ENCODE data around the gene LRRC4C.

Gene LRRC4C

DNA sequence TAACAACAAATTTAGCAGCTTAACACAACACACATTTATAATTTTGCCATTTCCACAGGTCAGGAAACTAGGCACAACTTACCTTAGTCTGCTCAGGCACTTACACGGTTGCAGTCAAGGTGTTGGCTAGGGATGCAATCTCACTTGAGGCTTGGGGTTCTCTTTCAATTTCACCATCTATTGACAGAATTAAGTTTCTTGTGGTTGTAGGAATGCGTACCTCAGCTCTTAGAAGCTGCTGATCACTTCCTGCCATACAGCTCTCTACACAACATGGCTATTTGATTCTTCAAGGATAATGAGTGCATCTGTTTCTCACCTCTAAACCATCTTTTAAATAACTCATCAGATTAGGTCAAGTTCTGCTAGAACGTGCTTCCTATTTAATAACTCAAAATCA is 968.1 kb downstream of the LRRC4C start:
- no peak for DNase-seq (ENCODE audit: low read depth in 2 of 2)

DNA sequence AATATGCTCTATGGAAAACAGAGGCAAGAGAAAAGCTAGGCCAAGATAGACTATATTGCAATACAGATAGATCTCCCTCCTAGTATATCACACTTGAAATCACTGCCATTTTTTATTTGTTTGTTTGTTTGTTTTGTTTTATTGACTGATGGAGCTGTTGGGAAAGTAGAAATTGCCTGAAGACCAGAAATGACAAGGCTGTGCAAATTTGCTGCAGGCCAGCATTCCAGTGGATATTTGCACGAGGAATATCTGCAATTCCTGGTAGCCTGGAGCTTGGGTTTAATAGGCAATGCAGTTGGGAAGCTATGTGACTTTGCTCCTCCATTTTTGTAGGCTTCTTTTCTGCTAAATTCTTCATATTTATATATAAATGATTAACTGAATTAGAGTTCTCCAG is 991.7 kb downstream of the LRRC4C start:
- DNase-seq (ENCODE audit: low read depth in 2 of 2): no peak

DNA sequence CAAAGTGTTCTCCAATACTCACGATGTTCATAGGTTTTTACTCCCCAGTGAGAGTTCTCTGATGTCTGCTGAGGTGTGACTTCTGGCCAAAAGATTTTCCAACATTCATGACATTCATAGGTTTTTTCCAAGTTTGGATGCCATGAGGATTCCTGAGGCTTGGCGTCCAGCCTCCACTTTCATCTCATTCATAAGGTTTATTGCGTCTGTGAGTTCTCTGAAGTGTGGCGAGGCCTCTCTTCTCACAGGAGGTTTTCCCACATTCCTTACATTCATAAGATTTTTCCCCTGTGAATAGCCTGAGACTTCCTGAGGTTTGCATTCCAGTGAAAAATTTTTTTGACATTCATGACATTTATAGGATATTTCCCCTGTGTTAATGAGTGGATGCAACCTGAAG is 1014.1 kb downstream of the LRRC4C start:
- DNase-seq (ENCODE audit: low read depth in 2 of 2): no peak

DNA sequence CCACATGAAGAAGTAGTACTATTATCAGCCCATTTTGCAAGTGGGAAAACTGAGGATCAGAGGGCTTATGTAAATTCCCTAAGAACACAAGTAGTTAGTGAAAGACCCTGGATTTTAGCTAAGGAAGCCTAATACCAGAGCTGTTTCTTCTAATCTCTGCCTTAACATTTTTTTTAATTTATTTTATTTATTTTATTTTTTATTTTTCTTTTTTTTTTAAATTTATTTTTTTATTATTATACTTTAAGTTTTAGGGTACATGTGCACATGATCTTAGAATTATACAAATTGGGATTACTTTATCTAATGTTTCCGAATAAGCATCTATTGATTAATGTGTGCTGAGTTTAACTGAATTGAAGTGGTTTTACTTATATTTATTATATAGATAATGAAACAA is 1015.3 kb downstream of the LRRC4C start:
- no peak for DNase-seq (ENCODE audit: low read depth in 2 of 2)

DNA sequence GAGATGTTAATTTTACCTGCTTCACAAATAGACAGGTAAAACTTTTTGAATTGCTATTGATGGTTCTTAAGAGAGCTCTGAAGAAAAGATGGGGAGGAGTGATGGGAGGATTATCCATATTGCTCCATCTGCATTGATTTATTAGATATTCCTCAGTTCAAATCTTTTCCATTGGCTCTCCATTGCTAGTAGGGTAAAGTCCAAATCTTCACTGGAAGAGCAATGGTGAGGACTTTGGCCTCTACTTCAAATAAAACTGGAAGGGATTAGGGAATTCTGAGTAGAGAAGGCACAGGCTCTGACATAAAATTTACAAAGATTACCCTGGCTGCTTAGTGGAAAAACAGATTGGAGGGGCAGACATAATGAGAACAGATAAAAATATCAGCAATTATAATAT is 1024.1 kb downstream of the LRRC4C start:
- DNase-seq (ENCODE audit: low read depth in 2 of 2): no peak

DNA sequence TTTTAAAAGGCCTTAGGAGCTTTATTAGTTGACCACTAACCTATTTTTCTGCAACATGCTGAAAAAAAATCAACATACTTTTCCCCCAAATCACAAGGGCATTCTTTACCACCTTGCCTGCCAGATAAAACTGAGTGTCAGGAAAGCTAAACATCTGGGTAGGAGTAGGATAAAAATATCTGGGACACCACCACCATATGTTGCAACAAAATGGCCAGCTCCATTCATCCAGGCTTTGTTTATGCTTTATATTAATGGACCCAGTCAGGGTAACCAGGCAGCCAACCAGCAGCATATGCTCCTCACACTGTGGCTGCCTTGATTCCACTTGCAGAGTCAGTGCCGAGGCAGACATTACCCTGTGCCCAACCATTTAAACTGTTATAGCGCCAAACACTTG is 1024.5 kb downstream of the LRRC4C start:
- no peak for DNase-seq (ENCODE audit: low read depth in 2 of 2)

DNA sequence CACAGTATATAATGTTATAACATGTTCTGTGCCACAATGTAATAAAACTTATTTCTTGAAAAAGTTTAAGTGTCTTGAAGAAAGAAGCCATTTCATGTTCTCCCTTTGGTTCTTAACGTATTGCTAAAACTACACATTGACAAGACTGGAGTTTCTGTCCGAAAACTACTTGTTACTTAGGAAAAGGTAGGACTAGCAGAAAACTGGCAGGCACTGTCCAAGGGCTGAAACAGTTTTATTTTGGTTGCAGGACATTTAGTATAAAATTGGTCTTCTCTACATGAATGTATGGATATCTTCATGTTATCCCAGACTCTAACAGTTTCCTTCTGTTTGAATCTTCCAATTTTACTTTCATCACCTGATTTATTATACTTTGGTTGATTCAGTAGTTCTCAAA is 1027.1 kb downstream of the LRRC4C start:
- no peak for DNase-seq (ENCODE audit: low read depth in 2 of 2)

DNA sequence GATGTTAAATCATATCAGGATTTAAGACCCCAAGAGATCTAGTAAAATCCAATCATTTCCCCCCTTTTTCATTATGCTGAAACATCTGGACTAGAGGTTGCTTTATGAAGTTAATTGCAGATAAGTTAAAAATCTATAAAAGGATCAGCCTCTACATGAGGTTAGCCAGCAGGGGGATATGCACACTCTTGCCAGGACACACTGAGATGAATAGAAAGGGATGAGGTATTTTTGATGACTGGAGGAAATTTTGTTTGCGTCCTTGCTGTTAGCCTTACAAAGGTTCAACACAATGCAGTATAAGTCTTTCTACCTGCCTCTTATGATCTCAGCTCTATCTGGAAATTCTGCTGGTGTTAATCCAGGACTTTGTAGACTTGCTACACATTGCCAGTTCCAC is 1034.3 kb downstream of the LRRC4C start:
- DNase-seq (ENCODE audit: low read depth in 2 of 2): no peak

DNA sequence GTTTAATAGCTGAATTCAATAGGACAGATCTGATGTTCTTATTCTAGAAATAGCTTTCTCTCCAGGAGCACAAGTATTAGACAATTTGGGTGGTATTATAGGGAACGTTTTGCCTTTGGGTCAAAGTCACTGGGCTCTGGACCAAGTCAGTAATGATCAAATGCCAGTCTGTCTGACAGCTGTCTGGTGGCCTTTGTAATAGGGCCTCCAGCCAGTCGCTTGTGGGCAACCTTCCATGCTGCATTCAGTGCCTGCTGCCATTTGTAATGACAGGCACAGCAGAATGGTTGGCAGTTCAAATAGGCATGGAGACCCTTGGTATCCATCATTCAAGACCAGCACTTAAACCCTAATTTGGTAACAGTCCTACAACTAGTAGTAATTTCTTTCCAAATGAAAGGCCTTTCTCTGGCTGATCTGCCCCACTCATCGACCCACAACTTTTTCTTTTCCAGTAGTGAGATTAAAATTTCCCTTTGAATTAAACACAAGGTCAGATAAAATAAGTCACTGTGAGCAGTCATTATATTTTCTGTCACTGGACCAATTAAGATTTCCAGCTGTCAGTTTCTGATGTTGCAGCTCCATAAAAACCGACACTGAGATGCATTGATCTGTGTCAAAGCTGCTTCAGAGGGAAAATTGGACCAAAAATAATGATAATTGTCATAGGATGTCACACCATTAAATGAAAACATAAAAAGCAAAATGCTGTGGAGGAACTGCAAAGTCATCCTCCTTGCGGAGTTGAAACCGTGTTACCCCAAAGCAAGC is 1038.1 kb downstream of the LRRC4C start:
- DNase-seq (ENCODE audit: low read depth in 2 of 2): no peak

DNA sequence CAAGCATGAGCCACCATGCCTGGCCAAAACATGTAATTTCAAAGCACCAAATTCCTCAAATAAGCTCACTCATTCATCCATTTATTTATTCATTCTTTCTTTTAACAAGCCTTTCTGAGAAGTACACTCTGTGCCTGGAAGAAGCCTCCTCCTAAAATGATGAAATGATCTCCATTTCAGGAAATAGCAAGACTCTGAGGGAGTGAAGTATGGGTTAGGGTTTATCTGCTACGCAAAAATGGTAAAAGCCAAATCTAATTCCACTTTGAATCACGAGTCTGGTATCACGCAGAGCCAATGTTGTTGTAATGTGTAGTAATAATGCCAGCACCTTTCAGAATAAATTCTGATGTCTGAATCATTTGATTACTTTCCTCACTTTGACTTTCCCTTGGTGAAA is 1041.8 kb downstream of the LRRC4C start:
- no peak for DNase-seq (ENCODE audit: low read depth in 2 of 2)

DNA sequence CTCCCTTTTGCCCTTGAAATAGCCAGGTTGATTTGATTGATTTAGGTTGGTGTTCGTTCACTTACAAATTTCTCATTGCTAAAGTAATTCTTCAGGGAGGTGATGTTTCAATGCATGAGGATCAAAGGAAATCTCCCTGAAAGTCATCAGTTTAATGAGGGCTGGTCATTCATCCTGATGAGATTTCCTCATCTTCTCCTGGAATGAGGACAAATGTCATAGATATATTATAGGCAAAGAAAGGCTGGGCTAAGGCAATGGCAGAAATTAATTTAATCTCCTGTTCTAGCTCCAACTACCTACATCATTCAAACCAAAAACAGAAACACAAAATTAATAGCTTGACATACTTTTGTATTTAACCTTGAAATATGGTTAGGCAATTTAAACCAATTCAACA is 1052.1 kb downstream of the LRRC4C start:
- DNase-seq (ENCODE audit: low read depth in 2 of 2): no peak

DNA sequence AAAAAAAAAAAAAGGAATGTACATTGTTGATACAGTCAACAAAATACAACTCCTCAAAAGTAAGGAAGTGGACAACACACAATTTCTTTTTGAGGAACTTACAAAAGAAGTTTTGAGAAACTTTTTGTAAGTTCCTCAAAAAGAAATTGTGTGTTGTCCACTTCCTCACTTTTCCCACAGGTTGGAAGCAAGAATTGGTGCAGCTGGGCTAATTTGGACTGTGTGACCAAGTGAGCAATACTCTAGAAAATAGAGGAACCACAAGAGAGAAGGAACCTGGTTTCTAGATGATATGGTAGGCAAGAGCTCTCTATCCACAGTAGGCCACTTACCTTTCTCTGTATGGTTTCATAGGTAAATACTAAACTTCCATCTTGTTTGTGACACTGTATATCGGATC is 1053.8 kb downstream of the LRRC4C start:
- no peak for DNase-seq (ENCODE audit: low read depth in 2 of 2)

DNA sequence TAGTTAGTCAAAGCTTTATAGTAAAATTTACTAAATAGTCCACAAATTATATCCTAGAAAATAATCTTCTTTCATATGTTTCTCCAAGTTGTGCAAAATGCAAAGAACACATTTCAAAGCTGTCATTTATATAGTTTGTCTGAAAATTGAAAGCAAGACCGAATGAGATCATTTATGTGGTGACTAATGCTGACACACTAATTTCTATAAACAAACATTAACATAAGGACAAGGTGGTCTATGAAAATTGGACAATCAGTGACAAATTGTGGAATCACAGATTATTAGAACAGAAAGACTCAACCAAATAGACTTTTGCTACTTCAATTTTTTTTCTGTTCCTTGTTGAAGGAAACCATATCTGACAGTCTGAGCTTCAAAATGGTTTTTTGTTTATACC is 1056.1 kb downstream of the LRRC4C start:
- DNase-seq (ENCODE audit: low read depth in 2 of 2): no peak

DNA sequence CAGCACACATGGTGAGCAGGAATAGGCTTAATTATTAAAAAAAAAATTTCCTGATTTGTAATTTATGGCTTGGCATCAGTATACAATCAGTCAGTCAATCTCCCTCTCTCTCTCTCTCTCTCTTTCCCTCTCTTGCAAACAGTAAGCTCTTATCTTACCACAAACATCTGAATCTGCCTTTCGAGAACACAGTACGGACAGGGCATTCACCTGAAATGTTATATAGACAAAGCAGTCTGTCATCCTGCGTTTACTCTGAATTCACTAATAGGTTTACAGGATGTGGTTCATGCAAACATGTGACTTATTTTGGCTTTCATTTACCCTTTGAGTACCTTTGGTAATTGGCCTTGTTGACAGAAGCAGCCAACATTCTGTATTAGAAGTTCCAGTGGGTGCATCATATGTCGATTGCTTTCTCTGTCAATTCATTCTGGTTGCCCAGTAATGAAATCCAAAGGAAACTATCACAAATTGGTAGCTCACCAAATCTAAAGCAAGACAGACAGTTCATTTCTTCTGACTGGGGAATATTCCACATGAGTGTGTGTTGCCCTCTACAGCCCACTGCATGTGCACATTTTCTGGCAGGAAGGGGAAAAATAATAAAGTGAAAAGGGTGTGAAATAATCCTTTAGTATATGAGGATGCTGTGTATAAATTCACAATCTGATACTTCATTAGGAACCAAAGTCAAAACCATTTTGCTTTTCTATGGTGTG is 1058.2 kb downstream of the LRRC4C start:
- DNase-seq (ENCODE audit: low read depth in 2 of 2): no peak

DNA sequence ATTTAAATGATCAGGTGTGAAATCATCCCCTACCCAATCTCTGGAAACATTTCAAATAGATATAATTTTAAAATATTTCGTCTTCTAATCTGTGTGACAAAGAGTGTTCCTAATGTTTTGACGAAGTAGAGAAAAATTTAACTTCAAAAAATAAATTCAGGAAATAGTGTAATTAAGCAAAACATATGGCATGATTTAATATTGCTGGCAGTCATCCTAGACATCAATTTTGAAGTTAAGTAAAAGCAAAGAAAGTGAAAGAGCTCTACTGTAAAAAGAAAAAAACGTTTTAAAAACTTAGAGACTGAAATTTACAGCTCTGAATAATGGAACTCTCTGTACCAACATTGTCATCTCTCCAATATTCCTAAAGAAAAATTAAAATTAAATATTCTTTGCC is 1062.3 kb downstream of the LRRC4C start:
- no peak for DNase-seq (ENCODE audit: low read depth in 2 of 2)

DNA sequence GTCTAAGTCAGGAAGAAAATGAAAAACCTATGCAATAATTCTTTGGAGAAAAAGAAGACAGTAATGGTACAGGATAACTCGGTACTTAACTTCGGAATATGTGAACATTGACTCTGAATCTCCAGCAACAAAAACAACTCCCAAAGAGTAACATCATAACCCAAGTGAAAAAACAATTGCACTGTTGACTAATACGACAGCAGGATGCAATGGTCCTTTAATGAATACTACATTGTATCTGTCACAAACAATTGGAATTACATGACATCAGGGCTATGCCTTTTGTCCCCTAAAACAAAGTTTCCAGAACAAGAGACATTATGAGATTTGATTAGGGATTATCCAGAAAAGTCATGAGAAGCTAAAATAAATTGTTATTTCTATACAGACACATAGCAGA is 1065.9 kb downstream of the LRRC4C start:
- no peak for DNase-seq (ENCODE audit: low read depth in 2 of 2)

DNA sequence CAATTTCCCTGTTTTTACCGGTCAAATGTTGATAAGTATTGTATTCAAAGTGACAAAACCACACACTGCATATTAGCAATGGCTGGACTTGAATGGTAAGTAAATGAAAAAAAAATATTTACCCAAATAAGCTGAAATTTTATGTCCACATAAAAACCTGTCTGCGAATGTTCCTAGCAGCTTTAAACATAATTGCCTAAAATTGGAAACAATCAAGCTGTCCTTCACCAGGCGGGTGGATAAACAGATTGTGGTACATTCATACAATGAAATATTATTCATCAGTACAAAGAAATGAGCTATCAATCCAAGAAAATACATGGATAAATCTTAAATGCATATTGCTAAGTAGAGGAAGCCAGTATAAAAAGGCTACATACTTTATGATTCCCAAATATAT is 1067.8 kb downstream of the LRRC4C start:
- DNase-seq (ENCODE audit: low read depth in 2 of 2): no peak

DNA sequence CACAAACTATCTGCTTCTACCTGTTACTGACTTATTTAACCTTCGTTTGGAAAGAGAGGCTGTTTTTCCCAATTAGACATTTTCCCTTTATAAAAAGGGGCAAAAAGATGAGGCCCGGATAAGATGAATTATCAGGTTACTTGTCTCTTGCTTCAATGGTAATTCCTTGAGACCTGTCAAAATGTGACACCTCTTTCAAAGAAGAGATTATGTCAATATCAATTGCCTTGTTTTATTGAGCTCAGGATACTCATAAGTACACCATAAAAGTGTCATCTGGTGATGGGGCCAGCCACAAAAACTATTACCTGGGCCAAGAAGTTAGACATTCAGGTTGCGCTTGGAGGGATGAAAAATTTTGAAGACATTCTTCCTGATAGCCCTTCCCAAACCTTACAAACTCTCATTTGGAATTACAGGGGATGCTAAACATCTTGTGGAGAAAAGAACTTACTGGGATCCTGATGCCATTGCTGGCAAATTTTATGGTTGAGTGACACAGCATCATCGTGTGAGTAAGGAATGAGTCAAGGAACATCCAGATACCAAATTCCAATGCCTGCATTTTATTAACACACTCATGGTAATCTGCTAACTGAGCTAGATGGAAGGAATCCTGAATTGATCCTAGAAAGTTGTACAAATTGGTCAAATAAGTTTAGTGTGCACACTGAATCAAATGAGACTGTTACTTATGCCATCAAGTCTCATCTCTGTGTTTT is 1071.2 kb downstream of the LRRC4C start:
- DNase-seq (ENCODE audit: low read depth in 2 of 2): no peak

DNA sequence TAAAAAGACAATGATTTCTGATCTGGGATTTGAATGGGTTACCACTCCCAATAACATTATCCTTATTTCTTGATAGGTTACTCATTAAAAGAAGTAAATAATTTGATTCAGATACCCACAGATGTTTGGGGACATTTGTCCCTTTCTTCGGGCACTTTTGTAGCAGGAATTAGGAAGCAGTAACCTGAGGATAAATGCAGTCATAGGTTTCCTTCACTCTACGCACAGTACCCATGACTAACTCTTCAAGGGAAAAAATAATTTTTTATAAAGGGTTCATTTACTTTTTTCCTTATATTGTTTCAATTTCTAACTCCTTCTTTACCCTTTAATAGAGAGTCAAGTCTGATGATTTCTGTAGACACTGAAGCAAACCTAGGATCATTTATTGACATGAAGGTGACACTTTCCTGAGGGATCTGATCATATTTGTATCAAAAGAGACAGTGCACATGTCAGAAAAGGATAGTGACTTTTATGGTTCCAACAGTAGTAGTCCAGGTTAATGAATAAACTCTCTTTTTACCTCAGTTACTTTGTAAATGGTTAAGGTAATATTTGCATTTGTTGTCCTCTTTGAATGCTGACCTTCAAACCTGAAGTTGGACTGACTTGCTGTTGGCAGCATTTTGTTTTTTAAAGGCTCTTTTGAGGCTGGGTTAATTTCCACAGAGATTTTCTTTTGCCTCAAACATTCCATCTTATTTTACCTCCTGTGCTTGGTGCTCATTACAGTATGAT is 1072.0 kb downstream of the LRRC4C start:
- no peak for DNase-seq (ENCODE audit: low read depth in 2 of 2)

DNA sequence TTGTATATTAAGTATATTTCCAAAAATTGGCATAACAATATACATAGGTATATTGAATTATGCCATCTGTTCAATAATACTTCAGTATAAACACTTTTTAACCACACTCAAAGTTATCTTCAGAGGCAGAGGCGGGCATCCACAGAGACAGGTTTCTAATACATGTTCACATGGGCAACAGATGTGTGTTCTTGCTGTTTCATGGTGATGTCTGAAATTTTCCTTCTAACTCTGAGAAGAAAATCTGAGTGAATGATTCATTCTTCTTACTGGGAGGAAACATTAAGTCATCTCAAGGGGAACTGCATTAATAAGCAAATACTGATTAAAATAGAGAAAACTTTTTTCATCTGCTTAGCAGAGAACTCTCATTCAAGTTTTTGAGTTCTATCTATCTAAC is 1074.5 kb downstream of the LRRC4C start:
- no peak for DNase-seq (ENCODE audit: low read depth in 2 of 2)

DNA sequence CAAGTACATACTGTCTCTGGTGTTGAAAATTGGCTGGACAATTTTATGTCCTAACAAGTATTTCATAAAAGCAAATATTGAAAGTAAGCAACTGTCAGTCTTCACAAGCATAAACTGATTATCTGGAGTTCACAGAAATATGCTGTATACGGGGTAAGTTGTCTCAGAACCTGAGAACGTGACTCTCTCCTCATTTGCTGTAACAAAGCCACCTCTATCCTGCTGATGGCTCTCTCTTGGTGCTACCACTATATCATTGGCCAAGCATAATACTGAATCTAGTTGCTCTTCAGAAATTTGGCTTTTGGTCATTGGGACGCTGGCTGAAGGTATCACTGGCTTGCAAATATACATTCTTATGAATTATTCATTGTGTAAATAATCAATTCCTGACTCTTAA is 1078.0 kb downstream of the LRRC4C start:
- no peak for DNase-seq (ENCODE audit: low read depth in 2 of 2)

DNA sequence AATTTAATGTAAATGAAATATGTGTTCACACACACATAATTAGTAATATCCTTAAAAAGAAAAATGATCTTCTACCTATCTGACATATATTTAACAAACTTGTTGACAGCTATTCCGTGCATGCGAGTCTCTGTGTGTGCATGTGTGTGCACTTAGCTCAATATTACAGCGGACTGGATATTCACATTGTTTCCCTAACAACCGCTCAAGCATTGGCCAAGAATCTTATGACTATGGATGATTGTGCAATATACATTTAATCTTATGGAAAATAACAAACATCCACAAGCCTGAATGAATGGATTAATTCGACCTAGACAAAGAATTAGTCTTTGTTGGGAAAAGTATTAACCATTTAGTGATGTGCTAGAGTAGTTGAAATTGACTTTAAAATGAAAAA is 1078.6 kb downstream of the LRRC4C start:
- no peak for DNase-seq (ENCODE audit: low read depth in 2 of 2)

Data from stimulated activated CD8-positive, alpha-beta memory T cell treated with anti-CD3 and anti-CD28 coated beads, Interleukin-2, amount 100 ng/mL, for 1 hour (primary cell).